Choroid plexus epithelial cell (primary cell): ENCODE measurements around the gene GNL1.

Source experiments
- DNase-seq: peaks from one replicate; pipeline ENCODE4 v3.0.0-alpha.2; 2010; ENCODE audit warnings: low read depth
- H3K4me3 ChIP-seq: 2 replicates; pipeline ENCODE4 v1.5.1; 2011; ENCODE audit warnings: low read depth, mild to moderate bottlenecking, control low read depth, low read length, moderate library complexity
- CTCF ChIP-seq: conservative IDR thresholded peaks from 2 replicates; pipeline ENCODE4 v1.5.1; 2011; ENCODE audit warnings: low read depth, mild to moderate bottlenecking, control low read depth, inconsistent platforms, low read length, moderate library complexity

Gene GNL1

DNA sequence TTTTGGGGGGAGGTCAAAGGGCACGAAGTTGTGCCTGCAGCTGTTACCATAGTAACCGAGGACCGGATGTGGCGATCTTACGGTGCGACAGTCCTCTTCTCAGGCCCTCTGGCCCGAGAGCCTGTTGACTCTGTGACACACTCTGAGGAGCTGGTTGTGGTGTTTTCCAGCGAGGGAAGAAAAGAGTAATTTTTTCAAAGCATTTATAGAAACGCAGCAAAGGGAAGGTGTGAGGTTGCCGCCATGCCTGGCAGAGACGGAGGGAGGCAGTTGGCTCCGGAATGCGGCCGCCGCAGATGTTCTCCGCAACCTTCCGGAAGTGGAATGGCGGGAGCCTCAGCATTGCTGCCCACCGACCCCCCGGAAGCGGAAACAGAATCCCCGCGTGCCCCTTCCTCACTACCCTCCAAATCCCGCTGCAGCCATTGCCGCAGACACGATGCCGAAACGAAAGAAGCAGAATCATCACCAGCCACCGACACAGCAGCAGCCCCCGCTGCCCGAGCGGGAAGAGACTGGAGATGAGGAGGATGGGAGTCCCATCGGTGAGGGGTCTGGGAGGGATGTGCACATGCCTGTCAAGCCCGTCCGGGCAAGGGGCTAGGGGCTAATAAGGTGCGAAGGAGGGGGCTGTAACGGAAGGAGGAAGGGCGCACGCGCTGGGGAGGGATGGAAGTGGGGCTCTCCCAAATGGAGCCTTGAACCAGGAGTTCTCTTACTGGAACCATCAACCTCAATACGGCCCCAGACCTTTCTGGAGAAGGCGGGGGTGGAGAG lies 805 bp upstream of the GNL1 start, which contains the start of gene PRR3:
TSS of gene PRR3 (plus strand) at position 390 of the 777 bp plus-strand sequence. CDS start at position 440, 50 bp downstream.
- DNase-seq: peak; percentile 92
- no peak for TF ChIP-seq CTCF
- peak within 1 kb of the TSS; percentile 97 for H3K4me3 ChIP-seq

GRCh38 chr6:30555816-30556065 lies 548 bp downstream of the GNL1 start:
- TF ChIP-seq CTCF: no peak
- DNase-seq: no peak
- peak overlapping the region; percentile 97 for H3K4me3 ChIP-seq

GRCh38 chr6:30554962-30555815 lies 1.1 kb downstream of the GNL1 start:
- H3K4me3 ChIP-seq: peak overlapping the region; percentile 97
- no peak for TF ChIP-seq CTCF
- peak; percentile 53 for DNase-seq

GRCh38 chr6:30554404-30554803 lies 1.9 kb downstream of the GNL1 start:
- H3K4me3 ChIP-seq: no peak overlapping the region
- no peak for DNase-seq
- no peak for TF ChIP-seq CTCF

GRCh38 chr6:30548375-30548774 lies 7.9 kb downstream of the GNL1 start:
- TF ChIP-seq CTCF: no peak
- DNase-seq: peak; percentile 57
- H3K4me3 ChIP-seq: no peak overlapping the region

GRCh38 chr6:30547454-30547853 lies 8.8 kb downstream of the GNL1 start:
- H3K4me3 ChIP-seq: no peak overlapping the region
- TF ChIP-seq CTCF: no peak
- DNase-seq: no peak
